Measurements from ENCODE around the gene ELMO1.

The ELMO1 gene

DNA sequence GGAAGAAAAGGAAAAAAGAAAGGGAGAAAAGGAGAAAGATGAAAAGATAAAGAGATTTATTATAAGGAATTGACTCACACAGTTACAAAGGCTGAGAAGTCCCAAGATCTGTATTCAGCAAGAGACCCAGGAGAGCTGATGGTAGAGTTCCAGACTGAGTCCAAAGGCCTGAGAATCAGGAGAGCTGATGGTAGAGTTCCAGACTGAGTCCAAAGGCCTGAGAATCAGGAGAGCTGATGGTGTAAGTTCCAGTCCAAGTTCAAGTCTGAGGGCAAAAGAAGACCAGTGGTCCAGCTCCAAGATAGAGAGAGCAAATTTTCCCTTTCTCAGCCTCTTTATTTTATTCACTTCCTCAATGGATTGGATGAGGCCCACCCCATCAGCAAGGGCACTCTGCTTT is 627.0 kb downstream of the ELMO1 start:
- no peak for DNase-seq (ENCODE audit: low read depth)

DNA sequence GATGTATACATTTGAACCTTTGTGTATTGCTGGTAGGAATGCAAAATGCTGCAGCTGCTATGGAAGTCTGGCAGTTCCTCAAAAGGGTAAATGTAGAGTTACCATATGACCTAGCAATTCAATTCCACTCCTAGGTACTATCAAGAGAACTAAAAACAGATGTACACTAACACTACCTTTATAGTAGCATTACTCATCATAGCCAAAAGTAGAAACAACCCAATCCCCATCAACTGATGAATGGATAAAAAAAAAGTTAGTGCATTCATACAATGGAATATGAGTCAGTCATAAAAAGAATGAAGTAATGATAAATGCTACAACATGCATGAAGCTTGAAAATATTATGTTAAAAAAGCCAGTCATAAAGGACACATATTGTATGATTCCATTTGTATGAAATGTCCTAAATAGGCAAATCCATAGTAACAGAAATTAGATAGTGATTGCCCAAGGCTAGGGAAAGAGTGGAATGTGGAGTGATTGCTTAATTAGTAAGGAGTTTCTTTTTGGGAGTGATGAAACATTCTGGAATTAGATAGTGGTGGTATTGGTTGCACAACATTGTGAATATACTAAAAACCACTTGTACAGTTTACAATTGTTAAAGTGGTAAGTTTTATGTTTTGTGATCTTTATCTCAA is 628.0 kb downstream of the ELMO1 start:
- no peak for DNase-seq (ENCODE audit: low read depth)

DNA sequence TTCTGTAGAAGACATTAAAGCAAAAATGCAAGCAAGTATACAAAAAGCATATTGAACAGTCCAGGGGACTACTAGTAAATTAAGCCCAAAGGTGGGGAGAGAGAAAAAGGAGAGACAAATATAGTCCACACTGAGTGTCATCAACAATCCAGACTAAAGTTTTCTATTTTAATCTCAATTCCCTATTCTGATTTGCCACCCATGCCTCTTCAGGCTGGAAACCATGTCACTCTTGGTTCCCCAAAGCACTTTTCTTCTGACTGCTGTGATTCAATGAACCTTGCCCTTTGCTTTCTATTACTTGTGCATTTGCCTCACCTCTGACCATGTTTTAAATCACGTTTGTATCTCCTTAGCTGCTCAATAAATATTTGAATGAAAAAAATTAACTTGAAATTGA is 629.0 kb downstream of the ELMO1 start:
- DNase-seq (ENCODE audit: low read depth): no peak

DNA sequence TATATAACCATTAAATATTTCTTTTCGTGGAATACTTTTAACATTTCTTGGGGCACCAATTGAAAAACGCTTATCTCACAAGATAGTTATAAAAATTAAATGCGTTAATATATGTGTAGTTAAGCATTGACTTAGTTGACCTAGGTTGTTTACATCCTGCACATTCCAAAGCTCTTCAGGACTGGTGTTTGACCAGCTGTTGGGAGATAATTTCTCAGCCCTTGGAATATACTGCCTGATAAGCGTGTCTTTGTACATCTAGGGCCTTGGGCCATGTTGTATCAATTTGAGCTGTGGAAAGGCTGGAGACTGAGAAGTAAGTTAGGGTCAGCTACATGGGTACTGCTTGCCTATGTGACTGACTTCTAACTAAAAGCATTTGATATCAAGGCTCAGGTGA is 634.4 kb downstream of the ELMO1 start:
- DNase-seq (ENCODE audit: low read depth): no peak

DNA sequence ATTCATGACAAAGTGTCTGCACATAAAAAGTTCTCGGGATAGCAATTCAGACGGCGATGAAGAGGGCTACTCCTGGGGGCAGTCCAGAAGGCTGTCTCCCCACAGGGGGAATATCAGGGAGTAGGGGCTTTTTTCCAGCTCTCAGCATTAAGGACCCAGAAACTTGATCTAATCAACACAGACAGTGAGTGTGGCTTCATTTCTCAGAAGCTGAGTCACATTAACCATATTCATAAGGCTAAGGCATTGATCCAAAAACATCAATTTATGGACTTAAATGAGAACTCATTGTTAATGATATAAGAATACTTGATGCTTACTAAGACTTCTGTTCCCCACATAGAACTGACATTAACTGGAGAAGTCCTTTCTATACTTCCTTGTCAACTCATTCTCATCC is 636.9 kb downstream of the ELMO1 start:
- DNase-seq (ENCODE audit: low read depth): no peak

DNA sequence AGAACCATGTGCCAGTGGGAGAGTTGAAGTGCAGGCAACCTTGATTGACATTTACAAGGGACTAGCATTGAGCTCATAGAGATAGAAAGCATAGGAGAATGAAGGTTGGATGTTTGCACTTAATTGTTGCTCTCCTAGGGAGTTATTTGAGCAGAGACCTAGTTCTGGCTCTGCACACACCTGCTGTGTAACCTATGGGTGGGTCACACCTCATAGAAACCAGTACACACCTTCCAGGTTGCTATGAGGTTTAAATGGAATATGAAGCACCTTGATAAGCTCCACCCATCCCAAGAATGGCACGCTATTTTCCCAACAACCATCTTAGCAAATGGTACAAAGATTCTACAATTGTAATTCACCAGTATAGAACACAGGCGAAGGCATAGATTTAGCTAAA is 638.2 kb downstream of the ELMO1 start:
- no peak for DNase-seq (ENCODE audit: low read depth)

DNA sequence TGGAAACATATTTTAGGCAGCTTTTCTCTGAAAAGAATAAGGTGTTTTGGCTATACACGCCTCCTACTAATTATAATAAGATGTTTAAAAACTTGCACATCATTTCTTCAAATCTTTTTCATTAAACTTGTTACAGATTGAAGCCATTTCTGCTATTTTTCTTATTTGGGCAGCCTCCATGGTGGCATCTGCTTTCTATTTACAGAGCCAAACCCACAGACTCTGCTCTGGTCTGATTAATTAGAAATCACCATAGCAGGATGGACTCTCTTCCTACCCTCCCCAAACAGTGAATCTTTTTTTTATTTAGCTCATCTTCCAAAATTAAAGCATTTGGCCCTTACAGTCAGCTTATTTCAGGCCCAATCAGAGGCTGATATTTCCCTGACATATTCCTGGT is 638.6 kb downstream of the ELMO1 start:
- DNase-seq (ENCODE audit: low read depth): no peak

DNA sequence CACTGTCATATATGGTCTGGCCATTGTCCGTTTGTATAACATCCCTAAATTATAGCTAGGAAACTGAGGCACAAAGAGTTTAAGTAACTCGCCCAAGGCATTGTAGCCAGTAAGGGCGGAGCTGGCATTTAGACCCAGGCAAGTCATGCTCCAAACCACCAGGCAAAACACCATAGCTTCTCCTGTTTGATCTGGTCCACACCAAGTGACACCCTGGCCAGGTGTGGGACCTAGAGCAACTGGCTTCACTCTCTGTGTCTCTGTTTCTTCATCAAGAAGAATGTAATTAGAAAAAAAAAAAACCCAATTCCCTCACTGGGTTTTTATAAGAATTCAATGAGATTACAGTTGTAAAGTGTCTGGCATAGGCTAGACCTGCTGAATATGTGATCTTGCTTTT is 639.2 kb downstream of the ELMO1 start:
- no peak for DNase-seq (ENCODE audit: low read depth)

DNA sequence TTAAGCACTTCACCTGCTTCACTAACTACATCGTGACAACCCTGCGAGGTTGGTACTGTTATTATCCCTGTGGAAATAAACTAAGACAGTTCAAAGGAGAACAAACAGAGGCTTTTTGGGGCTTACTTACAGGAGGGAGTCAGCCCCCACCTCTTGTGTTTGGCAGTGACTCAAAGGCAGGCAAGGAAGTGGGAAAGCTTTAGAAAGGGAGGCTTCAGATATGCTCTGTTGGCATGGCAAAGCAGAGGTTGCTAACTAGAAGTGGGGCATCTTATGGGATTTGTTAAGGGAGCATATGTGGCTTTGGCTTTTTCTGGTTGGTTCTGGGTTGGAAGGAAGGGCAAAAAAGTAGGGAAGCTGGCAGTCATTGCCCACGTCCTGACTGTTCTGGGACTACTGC is 639.6 kb downstream of the ELMO1 start:
- no peak for DNase-seq (ENCODE audit: low read depth)

DNA sequence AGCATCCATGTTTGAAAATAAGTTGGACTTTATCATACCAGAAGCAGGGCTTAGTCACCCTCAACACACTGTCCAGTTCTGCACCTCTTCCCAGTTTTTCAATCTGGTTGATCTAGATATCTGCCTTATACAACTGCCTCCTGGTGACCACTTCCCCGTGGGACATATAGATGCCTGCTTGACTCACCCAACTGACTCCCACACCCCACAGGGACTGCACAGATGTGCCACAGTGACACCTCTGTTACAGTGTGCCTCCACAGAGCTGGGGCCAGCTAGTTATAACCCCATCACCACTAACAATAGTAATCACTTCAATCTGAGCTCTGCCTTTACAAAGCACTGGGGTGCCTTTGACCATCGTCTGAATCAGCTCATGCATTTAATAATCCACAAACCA is 641.8 kb downstream of the ELMO1 start:
- DNase-seq (ENCODE audit: low read depth): no peak

All from stimulated activated CD8-positive, alpha-beta memory T cell treated with anti-CD3 and anti-CD28 coated beads, Interleukin-12 subunit alpha, Interleukin-12 subunit beta, amount 100 ng/mL, for 1 hour (primary cell).